Body of pancreas (tissue), 4 donors: ENCODE results near the gene TRMT1. TPM values are rescaled to one million over a fixed set of nuclear protein-coding genes. Genes with fewer than 3 reads are reported as not detected.
A peak's percentile ranks its signal among the peaks of the same experiment; 100 is the strongest.

Experiments used
- ATAC-seq: fragments of 150-250 bp; one replicate; pipeline ENCODE4 v1.9.1; 2016
- DNase-seq, 4 donors: peaks; one replicate each; pipeline ENCODE4 v3.0.0-alpha.2; 2019
- H3K27ac ChIP-seq, 4 donors: fragments of 200-600 bp; sonication (generic); 1 replicate in 3 of 4; 2 replicates in 1 of 4; pipeline versions ENCODE4 v1.5.1 to v1.6.1; 2016 to 2019; ENCODE audit warnings: mild to moderate bottlenecking in 1 of 4, mixed read lengths in 1 of 4, moderate library complexity in 1 of 4
- H3K27me3 ChIP-seq, 2 donors: fragments of 200-600 bp; sonication (generic); one replicate each; pipeline ENCODE4 v1.6.0; 2016; ENCODE audit warnings: mild to moderate bottlenecking in 1 of 2
- H3K36me3 ChIP-seq, 2 donors: fragments of 200-600 bp; sonication (generic); replicated peaks in 1 of 2; 2 replicates each; pipeline ENCODE4 v1.5.1; 2016; ENCODE audit warnings: low read depth in 2 of 2; ENCODE audit not compliant: insufficient read depth in 1 of 2
- H3K4me1 ChIP-seq: fragments of 200-600 bp; sonication (generic); one replicate; pipeline ENCODE4 v1.6.0; 2016
- H3K4me3 ChIP-seq, 2 donors: fragments of 200-600 bp; sonication (generic); 1 replicate in 1 of 2; 2 replicates in 1 of 2; pipeline ENCODE4 v1.5.1; 2016 to 2019
- H3K9me3 ChIP-seq, 3 donors: fragments of 200-600 bp; sonication (generic); 1 replicate in 2 of 3; 2 replicates in 1 of 3; pipeline ENCODE4 v1.5.1; 2016
- POLR2A ChIP-seq, 3 donors: fragments of 450-650 bp; IDR thresholded peaks; one replicate each; pipeline ENCODE4 v1.6.1; 2016; ENCODE audit warnings: antibody characterized with exemption in 3 of 3, mild to moderate bottlenecking in 2 of 3
- WGBS, 2 donors: methylation state at CpG; one replicate each; pipeline ENCODE4 v1.1.5; 2017; 5-methylcytosine and 5-hydroxymethylcytosine counted together
- intact Hi-C: fragments of 100-400 bp; cut with DNase I; formaldehyde crosslinking; loops from one replicate; pipeline ENCODE4 v1.15.1; 2023
- total RNA-seq, 2 donors: library from RNA; depleted of rRNA; stranded (reverse); fragments of >200 nt; gene quantifications; one replicate each; pipeline ENCODE4 v1.1.0, GENCODE V29; 2016
- TF ChIP-seq, protein P1 (sequence below), 7 experiments: fragments of 450-650 bp in 4 of 7; fragments of 200-600 bp in 3 of 7; sonication (generic) in 3 of 7; IDR thresholded peaks; one replicate each; pipeline ENCODE4 v1.5.1; 2016 to 2019; ENCODE audit warnings: antibody characterized with exemption in 7 of 7

TRMT1 gene
- total RNA-seq, 2 donors from 2014 or later = 21.5 to 36.3 TPM

DNA sequence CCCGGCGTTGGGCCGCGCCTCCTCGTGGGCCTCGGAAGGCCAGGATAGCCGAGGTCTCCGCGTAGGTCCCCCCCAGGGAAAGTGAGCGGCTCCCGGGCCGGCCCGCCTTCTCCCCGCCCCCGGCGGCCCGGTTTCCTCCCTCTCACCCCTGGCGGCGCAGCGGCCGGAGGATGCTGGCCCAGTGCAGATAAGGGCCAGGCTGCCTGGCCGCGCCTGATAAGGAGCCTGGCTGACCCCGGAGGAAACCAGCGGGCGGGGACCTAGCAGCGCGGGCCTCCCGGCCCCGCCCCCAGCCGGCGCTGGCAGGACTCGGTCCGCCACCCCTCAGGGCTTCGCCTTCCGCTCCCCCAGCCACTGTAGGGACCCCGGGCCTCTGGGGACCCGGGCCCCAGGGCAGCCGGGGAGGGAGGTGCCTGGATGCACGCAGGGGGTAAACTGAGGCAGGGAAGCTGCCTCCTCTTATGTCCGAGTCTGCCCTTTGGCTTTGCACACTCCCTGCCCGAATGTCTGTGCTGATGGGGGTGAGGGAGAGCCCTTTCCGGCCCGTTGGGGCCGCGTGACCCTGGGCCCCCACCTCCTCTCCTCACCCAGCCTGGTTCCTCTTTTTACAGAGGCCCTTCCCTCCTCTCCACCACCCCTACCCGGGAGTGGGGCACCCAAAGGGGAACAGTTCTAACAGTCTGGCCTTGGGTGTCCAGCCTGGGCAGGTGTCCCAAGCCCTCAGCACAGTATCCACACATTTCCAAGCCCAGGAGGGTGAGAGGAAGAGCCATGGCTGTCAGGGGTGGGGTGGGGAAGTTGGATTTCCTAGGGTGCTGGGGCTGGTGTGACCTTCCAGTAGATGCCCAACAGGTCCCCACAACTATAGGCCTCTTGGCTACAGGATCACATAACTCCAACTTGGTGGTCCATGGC lies 13.6 kb downstream of the TRMT1 start, which contains the start of gene LYL1:
LYL1 (minus strand) TSS at position 193 of the 915 bp plus-strand sequence. CDS start 1,687 bp downstream, outside the sequence.
- H3K4me1 ChIP-seq = peaks cover 24% of the 10 kb centered on the region
- WGBS, 2 donors = 6 to 18% methylated on average over 9 to 35 of the region's 47 CpGs

DNA sequence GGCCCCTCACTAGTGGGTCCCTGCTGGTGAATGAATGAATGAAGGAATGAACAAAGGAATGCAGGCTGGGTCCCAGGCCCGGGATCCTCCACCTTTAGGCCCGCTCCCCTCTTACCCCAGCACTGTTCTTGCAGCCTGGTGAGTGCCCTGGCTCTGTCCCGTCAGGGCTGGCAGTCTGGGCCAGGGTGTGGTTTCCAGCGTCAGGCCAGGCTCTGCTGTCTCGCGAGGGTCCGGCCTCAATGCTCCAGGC lies 14.2 kb downstream of the TRMT1 start:
- ATAC-seq (no peak), DNase-seq (no peak)
- WGBS, 2 donors = 29% methylated on average over 3 of the region's 7 CpGs; no CpG with 5 or more reads in 1 of the 2 donors
- Histone ChIP-seq H3K27ac (peak overlapping the region in 2 of 4 donors; percentile 62 to 77), H3K27me3 (peaks cover 0 to 8% of the 10 kb centered on the region in 2 donors), H3K36me3 (no peaks in the 10 kb centered on the region), H3K4me3 (no peak overlapping the region), H3K9me3 (no peaks in the 10 kb centered on the region), H3K4me1 (peaks cover 29% of the 10 kb centered on the region)
- intact Hi-C loops = no loop called here
- TF ChIP-seq, protein P1, sequence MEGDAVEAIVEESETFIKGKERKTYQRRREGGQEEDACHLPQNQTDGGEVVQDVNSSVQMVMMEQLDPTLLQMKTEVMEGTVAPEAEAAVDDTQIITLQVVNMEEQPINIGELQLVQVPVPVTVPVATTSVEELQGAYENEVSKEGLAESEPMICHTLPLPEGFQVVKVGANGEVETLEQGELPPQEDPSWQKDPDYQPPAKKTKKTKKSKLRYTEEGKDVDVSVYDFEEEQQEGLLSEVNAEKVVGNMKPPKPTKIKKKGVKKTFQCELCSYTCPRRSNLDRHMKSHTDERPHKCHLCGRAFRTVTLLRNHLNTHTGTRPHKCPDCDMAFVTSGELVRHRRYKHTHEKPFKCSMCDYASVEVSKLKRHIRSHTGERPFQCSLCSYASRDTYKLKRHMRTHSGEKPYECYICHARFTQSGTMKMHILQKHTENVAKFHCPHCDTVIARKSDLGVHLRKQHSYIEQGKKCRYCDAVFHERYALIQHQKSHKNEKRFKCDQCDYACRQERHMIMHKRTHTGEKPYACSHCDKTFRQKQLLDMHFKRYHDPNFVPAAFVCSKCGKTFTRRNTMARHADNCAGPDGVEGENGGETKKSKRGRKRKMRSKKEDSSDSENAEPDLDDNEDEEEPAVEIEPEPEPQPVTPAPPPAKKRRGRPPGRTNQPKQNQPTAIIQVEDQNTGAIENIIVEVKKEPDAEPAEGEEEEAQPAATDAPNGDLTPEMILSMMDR (IDR thresholded peaks at IDR 0.05) = no peak
- TF ChIP-seq POLR2A (IDR thresholded peaks at IDR 0.05) = no peak

More for the DNA sequence above, 13.6 kb downstream of the TRMT1 start, which contains the start of gene LYL1:
- peak in 3 of 4 donors; percentile 55 to 66 (median 56) for DNase-seq
- ATAC-seq = peak; percentile 56
- H3K9me3 ChIP-seq = no peaks in the 10 kb centered on the region
- peak within 1 kb of the TSS in 2 of 4 donors; percentile 62 to 77 for H3K27ac ChIP-seq
- TF ChIP-seq, protein P1 (IDR thresholded peaks at IDR 0.05) = peak in 1 of 7 experiments; percentile 6
- peak; percentile 1 to 44 (median 14) for TF ChIP-seq POLR2A (IDR thresholded peaks at IDR 0.05)
- no peaks in the 10 kb centered on the region for H3K36me3 ChIP-seq
- intact Hi-C loops = no loop called here
- H3K27me3 ChIP-seq = peaks cover 0 to 6% of the 10 kb centered on the region in 2 donors
- H3K4me3 ChIP-seq = no peak within 1 kb of the TSS

DNA sequence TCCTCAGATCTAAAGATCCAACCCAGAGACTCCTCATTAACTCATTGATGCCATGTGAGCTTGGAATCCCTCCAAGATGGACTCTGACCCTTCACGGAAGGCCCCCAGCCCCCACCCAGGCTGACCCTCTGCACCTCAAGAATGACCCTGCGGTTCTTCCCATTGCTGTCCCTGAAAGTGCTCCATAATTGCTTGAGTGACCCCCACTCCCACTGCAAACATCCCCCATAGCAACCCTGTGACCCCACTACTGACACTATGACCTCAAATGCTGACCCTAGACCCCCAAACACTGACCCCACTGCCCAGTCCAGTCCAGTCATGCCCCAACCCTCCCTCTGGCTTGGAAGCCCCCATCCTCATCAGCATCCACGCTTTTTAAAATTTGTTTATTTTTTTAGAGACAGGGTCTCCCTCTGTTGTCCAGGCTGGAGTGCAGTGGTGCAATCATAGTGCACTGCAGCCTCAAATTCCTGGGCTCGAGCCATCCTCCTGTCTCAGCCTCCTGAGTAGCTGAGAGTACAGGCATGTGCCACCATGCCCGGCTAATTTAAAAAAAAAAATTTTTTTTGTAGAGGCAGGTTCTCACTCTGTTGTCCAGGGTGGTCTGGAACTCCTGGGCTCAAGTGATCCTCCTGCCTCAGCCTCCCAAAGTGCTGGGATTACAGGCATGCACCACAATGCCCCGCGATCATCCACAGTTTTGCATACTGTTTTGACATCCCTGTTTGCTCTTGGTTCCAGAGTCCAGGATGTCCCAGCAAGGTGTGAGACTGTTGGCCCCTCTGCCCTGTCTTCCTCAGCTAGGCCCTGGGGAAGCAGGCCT lies 14.7 kb downstream of the TRMT1 start:
- no peak for ATAC-seq
- peak overlapping the region in 2 of 4 donors; percentile 62 to 77 for H3K27ac ChIP-seq
- 64 to 65% methylated on average over 5 to 7 of the region's 7 CpGs for WGBS, 2 donors
- peaks cover 0 to 10% of the 10 kb centered on the region in 2 donors for H3K27me3 ChIP-seq
- H3K9me3 ChIP-seq = no peaks in the 10 kb centered on the region
- intact Hi-C loops = no loop called here
- no peak overlapping the region for H3K4me3 ChIP-seq
- H3K36me3 ChIP-seq = no peaks in the 10 kb centered on the region
- H3K4me1 ChIP-seq = peaks cover 31% of the 10 kb centered on the region
- DNase-seq = no peak
- TF ChIP-seq, protein P1 (IDR thresholded peaks at IDR 0.05) = no peak
- no peak for TF ChIP-seq POLR2A (IDR thresholded peaks at IDR 0.05)

DNA sequence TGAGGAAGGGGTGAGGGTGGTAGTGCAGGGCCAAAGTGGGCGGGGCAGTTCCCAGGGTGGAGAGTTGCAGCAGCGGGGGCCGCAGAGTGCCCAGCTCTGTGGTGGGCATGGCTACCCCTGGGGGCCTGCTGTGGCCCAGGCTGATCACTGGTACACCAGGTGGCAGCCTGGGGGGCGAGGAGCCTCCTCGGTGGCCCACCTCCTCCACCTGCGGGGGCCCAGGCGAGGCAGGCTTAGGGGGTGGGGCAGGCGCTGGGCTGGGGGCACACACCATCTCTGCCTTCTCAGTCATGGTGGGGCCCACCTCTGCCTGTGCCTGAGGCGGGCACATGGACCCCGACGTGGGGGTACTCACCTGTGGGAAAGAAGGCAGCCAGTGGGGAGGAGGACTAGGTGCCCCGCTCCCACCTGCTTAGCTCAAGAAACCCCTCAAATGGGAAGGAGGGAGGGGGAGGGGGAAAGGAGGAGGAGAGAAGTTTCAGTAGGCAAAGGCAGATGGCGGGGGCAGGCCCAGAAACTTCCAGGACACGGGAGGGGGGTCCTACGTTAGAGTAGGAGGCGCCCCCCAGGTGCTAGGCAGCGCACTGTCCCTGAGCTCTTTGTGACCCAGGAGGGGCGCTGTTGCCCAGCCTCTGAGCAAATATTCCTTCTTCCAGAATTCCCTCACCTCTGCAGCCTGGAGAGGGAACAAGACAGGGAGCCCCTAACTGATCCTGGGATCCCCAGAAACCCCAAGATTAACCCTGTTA lies 15.5 kb downstream of the TRMT1 start:
- DNase-seq (no peak), ATAC-seq (no peak)
- TF ChIP-seq, protein P1 (IDR thresholded peaks at IDR 0.05) = peak in 2 of 7 experiments; percentile 5 to 10
- no peak for TF ChIP-seq POLR2A (IDR thresholded peaks at IDR 0.05)
- Histone ChIP-seq H3K27me3 (peaks cover 0 to 10% of the 10 kb centered on the region in 2 donors), H3K4me3 (no peak overlapping the region), H3K27ac (no peak overlapping the region), H3K4me1 (peaks cover 31% of the 10 kb centered on the region), H3K36me3 (no peaks in the 10 kb centered on the region), H3K9me3 (no peaks in the 10 kb centered on the region)
- intact Hi-C loops = no loop called here
- 40 to 42% methylated on average over 10 to 18 of the region's 18 CpGs for WGBS, 2 donors
